GM10248 (cell line): ENCODE results near the gene LILRA5.

Source experiments
- CTCF ChIA-PET: fragments of 300-600 bp; sonication (Branson Sonifier 250); formaldehyde crosslinking; extraction: SDS; loops from one replicate; lab custom pipeline; 2021; ENCODE audit warnings: antibody characterized with exemption; lab: Yijun Ruan, JAX
- POLR2A ChIA-PET: fragments of 350-650 bp; sonication (Branson Sonifier 250); formaldehyde crosslinking; extraction: SDS; loops from one replicate; lab custom pipeline; 2020; ENCODE audit warnings: antibody characterized with exemption; lab: Yijun Ruan, JAX
- DNase-seq: peaks from one replicate; pipeline ENCODE4 v3.0.0; 2012; ENCODE audit errors: extremely low spot score
- CTCF ChIP-seq: IDR thresholded peaks from 2 replicates; pipeline ENCODE4 v1.5.1; 2012; ENCODE audit warnings: mild to moderate bottlenecking, low read depth; ENCODE audit errors: extremely low read depth, missing control alignments, control extremely low read depth

Gene LILRA5

GRCh38 chr19:54339646-54340358 is 26.8 kb upstream of the LILRA5 start:
- CTCF ChIA-PET: interaction anchor here (1.3 to 1.7 kb wide), 2 partner anchors 13 to 16 kb away, joined by 3 to 7 read pairs; no protein-coding TSS in a partner anchor

GRCh38 chr19:54338521-54338920 is 25.6 kb upstream of the LILRA5 start:
- DNase-seq: no peak
- POLR2A ChIA-PET: no interaction called here
- TF ChIP-seq CTCF: no peak
- CTCF ChIA-PET: no interaction called here

More at GRCh38 chr19:54339646-54340358, 26.8 kb upstream of the LILRA5 start:
- no peak for TF ChIP-seq CTCF
- no peak for DNase-seq
- POLR2A ChIA-PET: no interaction called here

GRCh38 chr19:54337858-54338230 is 24.9 kb upstream of the LILRA5 start:
- no peak for DNase-seq
- TF ChIP-seq CTCF: no peak
- CTCF ChIA-PET: interaction anchor here (1.7 kb wide), 1 partner anchor 53 kb away, joined by 5 read pairs; no protein-coding TSS in a partner anchor
- POLR2A ChIA-PET: no interaction called here

GRCh38 chr19:54336893-54337857 is 24.2 kb upstream of the LILRA5 start:
- ChIA-PET CTCF (interaction anchor here (1.7 kb wide), 1 partner anchor 54 kb away, joined by 5 read pairs; no protein-coding TSS in a partner anchor), POLR2A (no interaction called here)
- DNase-seq: peak; percentile 17
- no peak for TF ChIP-seq CTCF

GRCh38 chr19:54335979-54336892 is 23.3 kb upstream of the LILRA5 start:
- ChIA-PET CTCF (interaction anchor here (1.7 kb wide), 1 partner anchor 55 kb away, joined by 5 read pairs; no protein-coding TSS in a partner anchor), POLR2A (no interaction called here)
- peak; percentile 15 for DNase-seq
- TF ChIP-seq CTCF: no peak
